GM19025 (cell line): Measurements from ENCODE around the gene YJEFN3.

Experiments
- ATAC-seq: cut with Tn5 transposase; IDR thresholded peaks from one replicate; pipeline ENCODE4 v1.9.1; 2021; ENCODE audit warnings: mild to moderate bottlenecking, low read depth, moderate library complexity; ENCODE audit not compliant: unreplicated experiment

Gene YJEFN3

GRCh38 chr19:19549804-19550464, 21.2 kb downstream of the YJEFN3 start:
- no peak for ATAC-seq

GRCh38 chr19:19550485-19550929, 21.8 kb downstream of the YJEFN3 start:
- ATAC-seq = no peak

GRCh38 chr19:19550972-19551852, 22.5 kb downstream of the YJEFN3 start:
- no peak for ATAC-seq

GRCh38 chr19:19551853-19552192, 23.1 kb downstream of the YJEFN3 start:
- no peak for ATAC-seq

GRCh38 chr19:19552798-19553197, 24.1 kb downstream of the YJEFN3 start:
- ATAC-seq = no peak

GRCh38 chr19:19553670-19554069, 25.0 kb downstream of the YJEFN3 start:
- no peak for ATAC-seq

GRCh38 chr19:19554074-19555023, 25.6 kb downstream of the YJEFN3 start:
- no peak for ATAC-seq

- no peak for ATAC-seq
Measured at GRCh38 chr19:19558055-19558454, 29.3 kb downstream of the YJEFN3 start.

GRCh38 chr19:19558636-19559035, 29.9 kb downstream of the YJEFN3 start:
- ATAC-seq = no peak

GRCh38 chr19:19559931-19560330, 31.2 kb downstream of the YJEFN3 start:
- ATAC-seq = no peak

- ATAC-seq = no peak
Measured at GRCh38 chr19:19561946-19562664, 33.4 kb downstream of the YJEFN3 start.

GRCh38 chr19:19562665-19563347, 34.1 kb downstream of the YJEFN3 start:
- no peak for ATAC-seq

GRCh38 chr19:19563348-19563848, 34.7 kb downstream of the YJEFN3 start:
- ATAC-seq = no peak

GRCh38 chr19:19566306-19566705, 37.6 kb downstream of the YJEFN3 start:
- no peak for ATAC-seq

GRCh38 chr19:19567391-19567790, 38.7 kb downstream of the YJEFN3 start:
- ATAC-seq = no peak

GRCh38 chr19:19568802-19569756, 40.4 kb downstream of the YJEFN3 start:
- no peak for ATAC-seq

GRCh38 chr19:19570571-19570970, 41.9 kb downstream of the YJEFN3 start:
- no peak for ATAC-seq

- ATAC-seq = no peak
Measured at GRCh38 chr19:19571071-19571786, 42.5 kb downstream of the YJEFN3 start.
